PC-3 (cell line): ENCODE data around the gene GRWD1.

ENCODE experiments used
- CTCF ChIP-seq: fragments of 300-600 bp; sonication (generic); conservative IDR thresholded peaks from 2 replicates; pipeline ENCODE4 v1.5.1; 2017; ENCODE audit warnings: antibody characterized with exemption, low read depth, mild to moderate bottlenecking, low read length
- EZH2phosphoT487 ChIP-seq: fragments of 300-600 bp; sonication (generic); IDR thresholded peaks from 2 replicates; pipeline ENCODE4 v1.6.1; 2018; ENCODE audit warnings: mild to moderate bottlenecking, antibody characterized with exemption, low read length, borderline replicate concordance

- TF ChIP-seq CTCF (no peak), EZH2phosphoT487 (no peak)
These were observed 6.8 kb downstream of the GRWD1 start for GRCh38 chr19:48452289-48453190.
